Skin of body (tissue), 2 donors: ENCODE measurements around the gene ZXDA. TPM values are rescaled to one million over a fixed set of nuclear protein-coding genes. Genes with fewer than 3 reads are reported as not detected.

Experiments
- DNase-seq: peaks from one replicate; lab custom pipeline; 2025; lab: John Stamatoyannopoulos, UW
- total RNA-seq: library from RNA; depleted of rRNA; stranded (reverse); fragments of >200 nt; gene quantifications from one replicate; pipeline ENCODE4 v1.2.3, GENCODE V29; 2014

Gene ZXDA
- total RNA-seq, 1 donor from 2014 or later = 6.7 TPM

DNA sequence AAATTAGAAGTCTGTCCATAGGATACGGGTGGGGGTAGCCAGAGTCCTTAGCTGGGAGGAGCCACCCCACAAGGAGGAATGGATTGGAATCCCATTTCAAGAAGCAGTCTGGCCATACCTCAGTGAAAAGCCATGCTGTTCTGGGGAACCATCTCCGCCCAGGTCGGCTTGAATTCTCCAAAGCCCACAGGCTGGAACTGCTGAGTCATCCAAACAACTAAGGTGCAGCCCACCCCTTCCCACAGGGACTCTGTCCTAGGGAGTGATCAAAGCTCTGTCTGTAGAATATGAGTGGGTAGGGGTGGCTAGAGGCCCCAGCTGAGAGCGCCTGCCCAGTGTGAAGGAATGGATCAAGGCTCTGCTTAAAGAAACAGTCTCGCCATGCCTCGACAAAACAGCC is 38.8 kb downstream of the ZXDA start:
- no peak for DNase-seq

Other genes with a start within 250 kb of the ZXDA start
- 0.20 TPM for gene NLRP2B, start 230.2 kb downstream of the ZXDA start, total RNA-seq